ENCODE measurements around the gene TMEM33. TPM values are rescaled to one million over a fixed set of nuclear protein-coding genes. Genes with fewer than 3 reads are reported as not detected.

TMEM33 gene
- total RNA-seq, 1 experiment from 2014 or later = 82.4 TPM

DNA sequence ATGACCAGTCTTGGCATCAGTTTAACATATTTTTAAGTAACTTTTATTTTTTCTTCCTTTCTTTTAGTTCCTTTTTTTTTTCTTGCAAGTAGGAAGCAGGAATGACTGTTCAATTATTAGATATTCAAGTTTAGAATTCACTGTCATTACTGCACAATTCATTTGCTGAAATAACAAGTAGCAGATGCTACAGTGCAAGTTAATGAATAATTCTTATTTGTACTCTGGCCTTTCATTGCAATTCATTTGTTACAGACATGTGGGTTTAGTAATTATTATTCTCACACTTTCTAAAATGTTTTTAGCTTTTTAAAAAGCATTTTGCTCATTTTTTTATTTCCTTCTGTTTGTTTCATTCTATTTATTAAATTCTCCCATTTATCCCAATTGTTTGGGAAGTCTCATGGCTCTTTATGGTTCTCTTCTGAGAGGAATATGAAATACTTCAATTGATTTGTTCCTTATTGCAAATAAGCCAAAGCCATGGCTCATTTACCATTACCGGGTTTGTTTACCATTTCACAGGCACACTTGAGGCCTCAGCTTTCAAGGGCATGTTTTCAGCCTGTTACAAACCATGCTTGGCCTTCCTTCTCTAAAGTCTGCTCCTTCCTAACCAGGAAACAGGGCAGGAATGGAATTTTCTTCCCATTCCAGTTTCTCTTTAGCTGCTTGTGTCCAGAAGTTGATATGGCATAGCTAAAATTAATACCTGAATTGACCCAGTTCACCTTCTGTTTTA is 41.7 kb downstream of the TMEM33 start:
- Histone ChIP-seq H3K27ac (ENCODE audit: low read depth, low read length) (no peak overlapping the region), H3K9ac (ENCODE audit: low read length) (no peak overlapping the region), H4K20me1 (ENCODE audit: insufficient read depth) (no peaks in the 10 kb centered on the region), H3K9me2 (ENCODE audit: insufficient read depth) (no peaks in the 10 kb centered on the region), H2AFZ (ENCODE audit: low read depth, low read length, poor library complexity, severe bottlenecking) (no peak overlapping the region), H3K4me3 (replicated peaks in 1 of 2; ENCODE audit: low read depth in 1 of 2, low read length in 2 of 2) (no peak overlapping the region), H3K79me2 (ENCODE audit: insufficient read depth, low read length) (no peaks in the 10 kb centered on the region), H3K4me2 (ENCODE audit: low read length) (no peak overlapping the region), H3K9me3 (ENCODE audit: control insufficient read depth in 1 of 2, insufficient read depth in 1 of 2, low read depth in 1 of 2, low read length in 2 of 2) (no peaks in the 10 kb centered on the region), H3K4me1 (ENCODE audit: control insufficient read depth in 1 of 2, insufficient read depth in 2 of 2, low read length in 2 of 2) (no peaks in the 10 kb centered on the region), H3K36me3 (ENCODE audit: control insufficient read depth in 1 of 2, insufficient read depth in 2 of 2, low read length in 2 of 2) (no peaks in the 10 kb centered on the region), H3K27me3 (ENCODE audit: insufficient read depth, low read length) (no peaks in the 10 kb centered on the region)
- BruUV-seq (replicated peaks) = no TSS peak
- ATAC-seq = no peak
- DNase-seq (ENCODE audit: low read depth, low spot score) = no peak
- ChIA-PET POLR2A (no interaction called here), CTCF (no interaction called here), RAD21 (ENCODE audit: low non-redundant PET in 1 of 2, low total read pairs in 2 of 2, uncharacterized antibody in 2 of 2, unreplicated experiment in 2 of 2) (no interaction called here)
- TF ChIP-seq ZFX (IDR thresholded peaks at IDR 0.05) = no peak
- intact Hi-C loops (cut with micrococcal nuclease) = no loop called here

- ATAC-seq (no peak), DNase-seq (ENCODE audit: low read depth, low spot score) (no peak)
- RAD21 ChIA-PET (ENCODE audit: low non-redundant PET in 1 of 2, low total read pairs in 2 of 2, uncharacterized antibody in 2 of 2, unreplicated experiment in 2 of 2) = no interaction called here
- H3K4me1 ChIP-seq (ENCODE audit: control insufficient read depth in 1 of 2, insufficient read depth in 2 of 2, low read length in 2 of 2) = no peaks in the 10 kb centered on the region
- no peaks in the 10 kb centered on the region for H3K27me3 ChIP-seq (ENCODE audit: insufficient read depth, low read length)
- no peak overlapping the region for H3K27ac ChIP-seq (ENCODE audit: low read depth, low read length)
- no peak overlapping the region for H2AFZ ChIP-seq (ENCODE audit: low read depth, low read length, poor library complexity, severe bottlenecking)
- no peak overlapping the region for H3K9ac ChIP-seq (ENCODE audit: low read length)
- H3K79me2 ChIP-seq (ENCODE audit: insufficient read depth, low read length) = no peaks in the 10 kb centered on the region
- H3K9me2 ChIP-seq (ENCODE audit: insufficient read depth) = no peaks in the 10 kb centered on the region
- CTCF ChIA-PET = no interaction called here
- no TSS peak for BruUV-seq (replicated peaks)
- no peak overlapping the region for H3K4me3 ChIP-seq (replicated peaks in 1 of 2; ENCODE audit: low read depth in 1 of 2, low read length in 2 of 2)
- POLR2A ChIA-PET = no interaction called here
- H3K9me3 ChIP-seq (ENCODE audit: control insufficient read depth in 1 of 2, insufficient read depth in 1 of 2, low read depth in 1 of 2, low read length in 2 of 2) = no peaks in the 10 kb centered on the region
- H3K4me2 ChIP-seq (ENCODE audit: low read length) = no peak overlapping the region
- intact Hi-C loops (cut with micrococcal nuclease) = no loop called here
- H4K20me1 ChIP-seq (ENCODE audit: insufficient read depth) = no peaks in the 10 kb centered on the region
- H3K36me3 ChIP-seq (ENCODE audit: control insufficient read depth in 1 of 2, insufficient read depth in 2 of 2, low read length in 2 of 2) = no peaks in the 10 kb centered on the region
- TF ChIP-seq ZNF274 (IDR thresholded peaks at IDR 0.05; ENCODE audit: low read depth, low read length) (no peak), YY1 (IDR thresholded peaks at IDR 0.05; ENCODE audit: extremely low read depth, insufficient replicate concordance, low read depth, low read length) (no peak), EGR1 (IDR thresholded peaks at IDR 0.05; ENCODE audit: low read depth) (no peak), POLR2A (IDR thresholded peaks at IDR 0.05; ENCODE audit: borderline replicate concordance, extremely low read depth, insufficient read depth, insufficient read length) (no peak), EZH2 (IDR thresholded peaks at IDR 0.05) (no peak), SIN3A (IDR thresholded peaks at IDR 0.05; ENCODE audit: low read depth) (no peak), TCF7L2 (IDR thresholded peaks at IDR 0.05; ENCODE audit: borderline replicate concordance, extremely low read depth, insufficient read depth, insufficient read length) (no peak), CBX3 (IDR thresholded peaks at IDR 0.05; ENCODE audit: low read depth) (no peak), RAD21 (IDR thresholded peaks at IDR 0.05; ENCODE audit: low read depth) (no peak), ZBTB33 (IDR thresholded peaks at IDR 0.05; ENCODE audit: extremely low read depth, insufficient replicate concordance, low read length) (no peak), FOSL1 (IDR thresholded peaks at IDR 0.05; ENCODE audit: low read depth) (no peak), CEBPB (IDR thresholded peaks at IDR 0.05; ENCODE audit: low read depth) (no peak)
- TF ChIP-seq, protein P1, sequence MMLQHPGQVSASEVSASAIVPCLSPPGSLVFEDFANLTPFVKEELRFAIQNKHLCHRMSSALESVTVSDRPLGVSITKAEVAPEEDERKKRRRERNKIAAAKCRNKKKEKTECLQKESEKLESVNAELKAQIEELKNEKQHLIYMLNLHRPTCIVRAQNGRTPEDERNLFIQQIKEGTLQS (IDR thresholded peaks at IDR 0.05) = no peak
Observed at GRCh38 chr4:41977709-41978108, 42.5 kb downstream of the TMEM33 start.

Measured in HCT116 (cell line).